ENCODE results near the gene TMSB15B.
A peak's percentile ranks its signal among the peaks of the same experiment; 100 is the strongest.
"Not testable (repeated sequence)": the region's sequence is repeated elsewhere in the genome, so short reads cannot be mapped to it uniquely, and the experiment has no call there.

TMSB15B gene

DNA sequence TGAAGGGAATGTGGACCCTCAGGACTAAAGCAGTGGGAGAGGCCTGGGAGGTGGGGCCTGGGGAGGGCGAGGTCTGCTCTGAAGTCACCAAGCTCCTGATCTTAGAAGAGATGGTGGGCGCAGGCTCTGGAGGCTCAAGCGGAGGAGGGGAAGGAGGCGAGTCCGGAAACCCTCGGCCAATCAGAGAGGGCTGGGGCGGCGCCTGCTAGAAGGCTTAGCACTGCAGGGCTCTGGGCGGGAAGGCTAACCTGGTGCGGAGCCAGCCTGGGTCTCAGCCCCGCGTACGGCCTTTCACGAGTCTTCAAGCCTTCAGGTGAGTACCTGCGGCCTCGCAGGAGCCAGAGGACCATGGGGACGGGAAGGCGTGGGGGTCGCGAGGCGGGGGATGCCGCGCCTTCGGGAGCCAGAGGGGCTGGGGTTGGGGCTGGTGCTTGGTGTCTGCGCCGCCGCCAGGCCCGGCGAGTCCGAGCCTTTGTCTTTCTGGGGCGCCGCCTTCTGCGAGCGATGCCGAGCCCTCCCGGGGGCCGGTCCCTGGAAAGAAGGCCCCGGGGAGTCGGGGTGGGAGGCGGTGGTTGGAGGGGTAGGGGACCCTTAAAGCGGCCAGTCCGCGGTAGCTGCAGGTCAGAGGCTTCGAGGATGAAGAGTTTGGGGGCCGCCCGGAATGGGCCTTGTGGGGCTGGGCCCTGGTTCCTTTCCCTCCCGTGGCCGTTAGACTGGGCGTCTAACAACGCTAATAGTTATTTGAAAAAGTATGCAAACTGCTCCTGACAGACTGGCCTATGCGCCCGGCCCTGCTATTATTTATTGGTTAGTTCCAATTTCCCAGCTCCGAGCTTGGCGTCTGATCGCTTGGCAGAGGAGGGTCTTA lies at the start of gene TMSB15B:
Gene TMSB15B, plus strand, starts transcription at position 217 of the 868 bp plus-strand sequence.
- not testable (repeated sequence) for DNase-seq

GRCh38 chrX:103913356-103914020 lies 48.9 kb upstream of the TMSB15B start:
- DNase-seq: no peak

DNA sequence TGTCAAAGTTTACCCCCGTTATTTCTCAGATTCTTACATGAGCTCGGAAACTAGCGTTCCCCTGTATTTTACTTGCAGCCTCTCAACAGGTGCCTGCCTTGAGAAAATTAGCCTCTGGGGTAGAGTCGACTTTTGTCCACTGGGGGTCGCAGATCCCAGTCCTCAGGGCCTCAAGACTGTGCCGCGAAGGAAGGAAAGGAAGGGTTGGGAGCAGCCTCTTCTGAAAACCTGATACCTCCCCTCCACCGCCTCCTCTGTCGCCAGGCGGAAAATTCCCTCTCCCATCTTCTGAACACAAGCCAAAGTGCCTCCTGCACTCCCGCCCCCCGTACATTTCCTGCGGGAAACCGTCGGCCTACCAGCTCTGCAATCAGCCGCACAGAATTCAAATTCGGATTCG lies 44.4 kb upstream of the TMSB15B start:
- DNase-seq: peak; percentile 55

- peak; percentile 32 for DNase-seq
Measured at GRCh38 chrX:103918571-103919269, 43.7 kb upstream of the TMSB15B start.

GRCh38 chrX:103919270-103919637 lies 43.2 kb upstream of the TMSB15B start:
- no peak for DNase-seq

DNA sequence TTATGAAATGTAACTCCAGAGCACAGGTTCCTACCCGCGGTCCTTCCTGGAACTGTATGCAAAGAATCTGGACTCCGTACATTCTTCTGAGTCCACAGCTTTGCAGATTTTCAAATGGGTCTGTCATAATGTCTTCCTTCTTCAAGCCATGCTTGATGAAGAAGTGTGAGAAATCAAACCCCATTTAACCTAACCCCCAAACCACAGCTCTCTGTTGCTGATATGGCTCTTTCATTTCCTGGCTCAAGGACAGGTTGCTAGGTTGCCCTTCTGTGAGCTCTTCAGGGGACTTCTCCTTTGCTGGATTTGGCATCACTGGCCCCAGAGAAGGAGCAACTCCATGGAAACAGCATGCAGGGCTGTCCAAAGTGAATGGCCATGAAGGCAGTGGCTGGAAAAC lies 41.9 kb upstream of the TMSB15B start:
- DNase-seq: not testable (repeated sequence)

- no peak for DNase-seq
Measured at GRCh38 chrX:103927030-103927429, 35.4 kb upstream of the TMSB15B start.

GRCh38 chrX:103927633-103928032 lies 34.8 kb upstream of the TMSB15B start:
- no peak for DNase-seq

DNA sequence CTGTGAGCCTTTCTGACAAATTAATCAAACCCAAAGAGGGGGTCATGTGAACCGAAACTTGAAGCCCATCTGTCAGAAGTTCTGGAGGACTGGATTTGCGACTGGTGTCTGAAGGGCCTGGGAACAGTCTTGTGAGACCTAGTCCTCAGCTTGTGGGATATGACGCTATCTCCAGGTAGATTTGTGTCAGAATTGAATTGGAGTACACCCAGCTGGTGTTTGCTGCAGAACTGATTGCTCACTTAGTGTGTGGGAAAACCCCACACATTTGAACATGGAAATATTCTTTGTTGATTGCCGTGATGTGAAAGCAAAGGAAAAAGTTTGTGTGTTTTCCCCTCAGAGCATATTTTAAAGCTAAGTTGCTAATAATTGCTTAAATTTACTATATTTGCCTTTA lies 30.3 kb upstream of the TMSB15B start:
- no peak for DNase-seq

GRCh38 chrX:103940257-103940656 lies 22.2 kb upstream of the TMSB15B start:
- DNase-seq: not testable (repeated sequence)

- DNase-seq: no peak
Measured at GRCh38 chrX:103941201-103941975, 21.0 kb upstream of the TMSB15B start.

- no peak for DNase-seq
Measured at GRCh38 chrX:103949506-103949905, 12.9 kb upstream of the TMSB15B start.

- no peak for DNase-seq
Measured at GRCh38 chrX:103953353-103953752, 9.1 kb upstream of the TMSB15B start.

DNA sequence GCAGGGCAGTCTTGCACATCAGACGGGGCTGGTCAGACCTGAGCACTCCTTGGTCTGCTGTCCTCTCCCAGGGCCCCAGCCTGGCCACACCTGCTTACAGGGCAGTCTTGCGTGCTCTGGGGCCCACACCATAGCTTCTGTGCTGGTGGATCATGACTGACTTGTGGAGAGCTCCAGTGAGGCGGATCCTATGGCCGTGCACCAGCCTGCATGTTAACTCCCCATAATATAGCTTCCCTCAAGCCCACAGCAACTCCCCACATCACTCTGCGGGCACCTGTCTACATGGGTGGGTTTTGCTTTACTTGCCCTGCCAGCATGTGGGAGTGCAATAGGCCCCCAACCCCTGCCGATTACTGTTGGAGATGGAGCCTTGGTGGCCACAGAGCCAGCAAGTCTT lies 8.2 kb upstream of the TMSB15B start:
- DNase-seq: no peak

GRCh38 chrX:103960599-103960998 lies 1.8 kb upstream of the TMSB15B start:
- not testable (repeated sequence) for DNase-seq

- not testable (repeated sequence) for DNase-seq
Measured at GRCh38 chrX:103983508-103983907, 21.1 kb downstream of the TMSB15B start.

GRCh38 chrX:103999234-103999633 lies 36.8 kb downstream of the TMSB15B start:
- no peak for DNase-seq

GRCh38 chrX:104008831-104009230 lies 46.4 kb downstream of the TMSB15B start:
- DNase-seq: no peak

- no peak for DNase-seq
Measured at GRCh38 chrX:104013158-104013557, 50.7 kb downstream of the TMSB15B start.

- no peak for DNase-seq
Measured at GRCh38 chrX:104013606-104014005, 51.2 kb downstream of the TMSB15B start, which contains the start of gene H2BW1. Gene H2BW1, minus strand, starts transcription at chrX:104013708. Its CDS starts 132 bp downstream, at chrX:104013576.

GRCh38 chrX:104015576-104015975 lies 53.1 kb downstream of the TMSB15B start:
- DNase-seq: not testable (repeated sequence)

All from DMS79 (cell line).